ENCODE data around the gene DEXI.

GRCh38 chr16:10881479-10882030 lies 60.7 kb downstream of the DEXI start:
- TF ChIP-seq, protein P1, sequence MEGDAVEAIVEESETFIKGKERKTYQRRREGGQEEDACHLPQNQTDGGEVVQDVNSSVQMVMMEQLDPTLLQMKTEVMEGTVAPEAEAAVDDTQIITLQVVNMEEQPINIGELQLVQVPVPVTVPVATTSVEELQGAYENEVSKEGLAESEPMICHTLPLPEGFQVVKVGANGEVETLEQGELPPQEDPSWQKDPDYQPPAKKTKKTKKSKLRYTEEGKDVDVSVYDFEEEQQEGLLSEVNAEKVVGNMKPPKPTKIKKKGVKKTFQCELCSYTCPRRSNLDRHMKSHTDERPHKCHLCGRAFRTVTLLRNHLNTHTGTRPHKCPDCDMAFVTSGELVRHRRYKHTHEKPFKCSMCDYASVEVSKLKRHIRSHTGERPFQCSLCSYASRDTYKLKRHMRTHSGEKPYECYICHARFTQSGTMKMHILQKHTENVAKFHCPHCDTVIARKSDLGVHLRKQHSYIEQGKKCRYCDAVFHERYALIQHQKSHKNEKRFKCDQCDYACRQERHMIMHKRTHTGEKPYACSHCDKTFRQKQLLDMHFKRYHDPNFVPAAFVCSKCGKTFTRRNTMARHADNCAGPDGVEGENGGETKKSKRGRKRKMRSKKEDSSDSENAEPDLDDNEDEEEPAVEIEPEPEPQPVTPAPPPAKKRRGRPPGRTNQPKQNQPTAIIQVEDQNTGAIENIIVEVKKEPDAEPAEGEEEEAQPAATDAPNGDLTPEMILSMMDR (conservative IDR thresholded peaks at IDR 0.05; ENCODE audit: low read depth, low read length), result no peak
- no peak for TF ChIP-seq EZH2 (IDR thresholded peaks at IDR 0.05; ENCODE audit: low read length, unreplicated experiment)
- no peak for TF ChIP-seq EZH2phosphoT487 (IDR thresholded peaks at IDR 0.05; ENCODE audit: borderline replicate concordance, low read length)

Data from PC-3 (cell line).